Measurements from ENCODE around the gene CACNA1A.

DNA sequence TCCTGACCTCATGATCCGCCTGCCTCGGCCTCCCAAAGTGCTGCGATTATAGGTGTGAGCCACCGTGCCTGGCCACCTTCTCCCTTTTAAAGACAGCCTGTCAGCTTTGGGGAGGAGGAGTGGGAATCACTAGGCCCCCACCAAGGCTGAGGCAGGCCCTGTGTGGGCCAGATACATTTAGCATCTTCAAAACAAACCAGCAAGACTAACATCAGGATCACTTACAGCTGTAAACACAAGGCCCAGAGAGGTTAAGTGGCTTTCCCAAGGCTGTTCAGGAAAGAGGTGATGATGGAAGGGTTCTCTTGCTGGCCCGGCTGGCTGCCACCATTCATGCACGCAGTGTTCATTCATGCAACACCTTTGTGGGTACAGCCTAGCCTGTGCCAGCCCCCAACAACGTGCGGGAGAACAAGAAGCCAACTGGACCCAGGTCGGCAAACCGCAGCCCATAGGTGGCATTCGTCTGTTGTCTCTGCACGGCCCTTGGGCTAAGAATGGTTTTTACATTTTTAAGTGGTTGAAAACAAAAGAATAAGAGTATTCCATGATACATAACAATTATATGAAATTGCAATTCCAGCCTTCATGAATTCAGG lies 333.0 kb downstream of the CACNA1A start:
- TF ChIP-seq CTCF (IDR thresholded peaks at IDR 0.05; ENCODE audit: insufficient read depth, low read length, poor library complexity, severe bottlenecking), result no peak
- no peak for TF ChIP-seq EZH2phosphoT487 (conservative IDR thresholded peaks at IDR 0.05; ENCODE audit: low read length)

Data from SU-DHL-6 (cell line).